MM.1S (cell line): Measurements from ENCODE around the gene STK10.

Experiments used
- EZH2phosphoT487 ChIP-seq: fragments of 300-600 bp; sonication (generic); IDR thresholded peaks from 2 replicates; pipeline ENCODE4 v1.6.1; 2018; ENCODE audit warnings: antibody characterized with exemption, low read length
- TF ChIP-seq, protein P1 (sequence below): fragments of 300-600 bp; sonication (generic); IDR thresholded peaks from 2 replicates; pipeline ENCODE4 v1.5.1; 2016; ENCODE audit warnings: antibody characterized with exemption, low read length, mixed read lengths

DNA sequence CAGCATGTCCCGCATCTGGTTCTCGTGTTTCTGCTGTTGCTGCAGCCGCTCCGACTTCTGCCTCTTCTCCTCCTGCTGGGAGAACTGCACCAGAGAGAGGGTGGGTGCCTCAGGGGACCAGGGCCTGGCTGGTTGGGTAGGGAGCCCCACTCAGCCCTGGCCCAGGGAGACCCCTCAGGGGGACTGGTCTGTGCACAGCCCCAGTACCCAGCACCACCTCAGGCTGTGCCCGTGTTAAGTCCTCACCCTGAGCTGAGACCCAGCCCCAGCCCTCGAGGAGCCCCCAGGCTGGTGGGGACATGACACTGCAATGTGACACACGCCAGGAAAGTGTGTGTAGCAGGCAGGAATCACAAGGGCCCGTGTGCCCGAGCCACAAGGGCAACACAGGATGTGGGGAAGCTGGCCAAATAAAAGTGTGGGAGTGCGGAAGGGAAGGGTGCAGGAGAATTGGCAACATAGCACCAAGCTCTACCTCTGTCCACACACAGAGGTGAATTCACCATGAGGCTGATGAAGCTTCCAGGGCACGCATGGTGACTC is 133.3 kb downstream of the STK10 start:
- TF ChIP-seq, protein P1, sequence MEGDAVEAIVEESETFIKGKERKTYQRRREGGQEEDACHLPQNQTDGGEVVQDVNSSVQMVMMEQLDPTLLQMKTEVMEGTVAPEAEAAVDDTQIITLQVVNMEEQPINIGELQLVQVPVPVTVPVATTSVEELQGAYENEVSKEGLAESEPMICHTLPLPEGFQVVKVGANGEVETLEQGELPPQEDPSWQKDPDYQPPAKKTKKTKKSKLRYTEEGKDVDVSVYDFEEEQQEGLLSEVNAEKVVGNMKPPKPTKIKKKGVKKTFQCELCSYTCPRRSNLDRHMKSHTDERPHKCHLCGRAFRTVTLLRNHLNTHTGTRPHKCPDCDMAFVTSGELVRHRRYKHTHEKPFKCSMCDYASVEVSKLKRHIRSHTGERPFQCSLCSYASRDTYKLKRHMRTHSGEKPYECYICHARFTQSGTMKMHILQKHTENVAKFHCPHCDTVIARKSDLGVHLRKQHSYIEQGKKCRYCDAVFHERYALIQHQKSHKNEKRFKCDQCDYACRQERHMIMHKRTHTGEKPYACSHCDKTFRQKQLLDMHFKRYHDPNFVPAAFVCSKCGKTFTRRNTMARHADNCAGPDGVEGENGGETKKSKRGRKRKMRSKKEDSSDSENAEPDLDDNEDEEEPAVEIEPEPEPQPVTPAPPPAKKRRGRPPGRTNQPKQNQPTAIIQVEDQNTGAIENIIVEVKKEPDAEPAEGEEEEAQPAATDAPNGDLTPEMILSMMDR = no peak
- no peak for TF ChIP-seq EZH2phosphoT487
